GM23248 (cell line): ENCODE measurements around the gene KIAA2012. TPM values are rescaled to one million over a fixed set of nuclear protein-coding genes. Genes with fewer than 3 reads are reported as not detected.

Experiments
- DNase-seq: peaks from one replicate; pipeline ENCODE4 v3.0.0-alpha.2; 2015
- H2AFZ ChIP-seq: fragments of 200-600 bp; sonication (generic); 2 replicates; pipeline ENCODE4 v1.6.1; 2016; ENCODE audit warnings: antibody characterized with exemption
- H3F3A ChIP-seq: fragments of 200-600 bp; sonication (generic); 2 replicates; pipeline ENCODE4 v1.6.1; 2016; ENCODE audit warnings: mild to moderate bottlenecking, antibody characterized with exemption, mixed run types; ENCODE audit not compliant: insufficient read depth
- H3K27ac ChIP-seq: fragments of 200-600 bp; sonication (generic); 2 replicates; pipeline ENCODE4 v1.5.1; 2016; ENCODE audit warnings: mild to moderate bottlenecking
- H3K27me3 ChIP-seq: fragments of 200-600 bp; sonication (generic); replicated peaks from 2 replicates; pipeline ENCODE4 v1.6.1; 2016; ENCODE audit warnings: mild to moderate bottlenecking; ENCODE audit not compliant: insufficient read depth
- H3K36me3 ChIP-seq: fragments of 200-600 bp; sonication (generic); 2 replicates; pipeline ENCODE4 v1.6.1; 2016; ENCODE audit warnings: low read depth, mild to moderate bottlenecking
- H3K4me1 ChIP-seq: fragments of 200-600 bp; sonication (generic); 2 replicates; pipeline ENCODE4 v1.6.1; 2016; ENCODE audit warnings: mild to moderate bottlenecking; ENCODE audit not compliant: insufficient read depth
- H3K4me2 ChIP-seq: fragments of 200-600 bp; sonication (generic); one replicate; pipeline ENCODE4 v1.6.1; 2016; ENCODE audit warnings: mild to moderate bottlenecking; ENCODE audit not compliant: unreplicated experiment
- H3K4me3 ChIP-seq: fragments of 200-600 bp; sonication (generic); 2 replicates; pipeline ENCODE4 v1.5.1; 2016; ENCODE audit warnings: mild to moderate bottlenecking
- H3K79me2 ChIP-seq: fragments of 200-600 bp; sonication (generic); 2 replicates; pipeline ENCODE4 v1.6.1; 2016; ENCODE audit warnings: mild to moderate bottlenecking; ENCODE audit not compliant: insufficient read depth
- H3K9ac ChIP-seq: fragments of 200-600 bp; sonication (generic); 2 replicates; pipeline ENCODE4 v1.6.1; 2016; ENCODE audit warnings: mild to moderate bottlenecking
- H3K9me2 ChIP-seq: fragments of 200-600 bp; sonication (generic); 2 replicates; pipeline ENCODE4 v1.6.1; 2016; ENCODE audit warnings: mixed run types, mild to moderate bottlenecking, moderate library complexity; ENCODE audit not compliant: insufficient read depth
- H3K9me3 ChIP-seq: fragments of 200-600 bp; sonication (generic); one replicate; pipeline ENCODE4 v1.6.1; 2017; ENCODE audit warnings: low read depth
- H4K20me1 ChIP-seq: fragments of 200-600 bp; sonication (generic); 2 replicates; pipeline ENCODE4 v1.6.0; 2016; ENCODE audit not compliant: insufficient read depth
- EZH2 ChIP-seq: fragments of 200-600 bp; sonication (generic); IDR thresholded peaks from 2 replicates; pipeline ENCODE4 v1.6.1; 2018; ENCODE audit warnings: antibody characterized with exemption, mild to moderate bottlenecking; ENCODE audit not compliant: insufficient read depth, poor library complexity, severe bottlenecking
- EZH2phosphoT487 ChIP-seq: fragments of 200-600 bp; sonication (generic); IDR thresholded peaks from 2 replicates; pipeline ENCODE4 v1.6.1; 2018; ENCODE audit warnings: antibody characterized with exemption, moderate library complexity, mild to moderate bottlenecking, low read depth; ENCODE audit not compliant: insufficient read depth
- WGBS, 2 experiments: methylation state at CpG; one replicate each; pipeline ENCODE4 v1.1.6; 2015 to 2017; ENCODE audit warnings: low lambda C conversion rate in 2 of 2, low coverage in 1 of 2; ENCODE audit errors: missing lambda C conversion rate in 2 of 2; 5-methylcytosine and 5-hydroxymethylcytosine counted together
- in situ Hi-C: fragments of 300-500 bp; cut with MboI; formaldehyde crosslinking; loops from 2 replicates; pipeline ENCODE4 v1.15.0; 2020
- polyA plus RNA-seq: library from polyadenylated mRNA; unstranded; fragments of >200 nt; fragmentation: Nextera tagmentation; extraction: Ambion mirVana; gene quantifications from 2 replicates; pipeline ENCODE4 v1.2.1, GENCODE V29; 2016
- total RNA-seq: library from RNA; depleted of rRNA; stranded (reverse); fragments of >200 nt; shearing (Covaris generic); gene quantifications from 2 replicates; pipeline ENCODE4 v1.2.3, GENCODE V29; 2014

The KIAA2012 gene
- total and polyA plus RNA-seq, 2 experiments from 2014 or later: 0.18 TPM; not detected in 1

DNA sequence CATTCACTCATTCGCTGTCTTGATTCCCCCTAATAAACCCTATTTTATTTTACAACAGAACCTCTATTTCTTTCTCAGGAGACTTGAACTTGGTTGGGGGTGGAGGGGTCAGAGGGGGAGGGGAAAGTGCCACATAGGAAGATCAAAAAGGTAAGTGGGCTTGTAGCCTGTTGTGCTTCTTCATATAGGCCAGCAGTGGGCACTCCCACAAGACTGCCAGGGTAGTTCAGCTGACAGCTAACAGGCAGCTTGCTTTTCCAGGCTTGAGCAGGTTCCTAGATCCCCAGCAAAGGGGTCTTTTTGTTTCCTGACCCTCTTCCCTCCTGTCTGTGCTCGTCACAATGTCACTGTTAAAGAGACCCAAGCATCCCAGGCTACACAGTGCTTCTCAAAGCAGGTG is 829 bp upstream of the KIAA2012 start:
- H3K4me2 ChIP-seq: no peak overlapping the region
- no peak overlapping the region for H3K4me3 ChIP-seq
- H3K79me2 ChIP-seq: no peaks in the 10 kb centered on the region
- in situ Hi-C loops: no loop called here
- no peaks in the 10 kb centered on the region for H3K9me3 ChIP-seq
- WGBS, 2 experiments: 62 to 82% methylated on average over 2 of the region's 2 CpGs
- TF ChIP-seq EZH2phosphoT487 (no peak), EZH2 (no peak)
- no peaks in the 10 kb centered on the region for H3K36me3 ChIP-seq
- no peaks in the 10 kb centered on the region for H3K4me1 ChIP-seq
- H3K27me3 ChIP-seq: no peaks in the 10 kb centered on the region
- H2AFZ ChIP-seq: no peak overlapping the region
- H4K20me1 ChIP-seq: no peaks in the 10 kb centered on the region
- no peak overlapping the region for H3K27ac ChIP-seq
- H3F3A ChIP-seq: no peaks in the 10 kb centered on the region
- H3K9ac ChIP-seq: no peak overlapping the region
- H3K9me2 ChIP-seq: no peaks in the 10 kb centered on the region
- no peak for DNase-seq

DNA sequence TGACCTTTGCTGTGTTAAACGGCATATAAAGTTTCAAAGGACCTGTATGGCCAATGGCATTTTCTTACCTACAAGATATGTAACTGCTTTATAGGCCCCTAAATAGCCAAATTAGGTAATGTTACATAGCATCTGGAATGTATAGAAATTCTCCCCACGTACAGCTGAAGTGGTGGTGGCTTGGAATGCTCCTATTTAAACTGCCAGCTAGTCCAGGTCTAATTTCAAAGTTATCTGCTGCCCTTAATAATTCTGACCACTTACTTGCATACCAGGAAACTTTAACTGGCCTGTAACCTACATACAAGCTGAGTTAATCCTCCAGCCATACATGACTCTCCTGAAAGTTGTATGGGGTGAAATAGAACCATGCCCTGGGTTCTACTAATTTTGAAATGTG is 1.3 kb downstream of the KIAA2012 start:
- Histone ChIP-seq H3K36me3 (no peaks in the 10 kb centered on the region), H3K4me1 (no peaks in the 10 kb centered on the region), H3K27ac (no peak overlapping the region), H3K27me3 (no peaks in the 10 kb centered on the region), H3K9me2 (no peaks in the 10 kb centered on the region), H3K9me3 (no peaks in the 10 kb centered on the region), H3K4me2 (no peak overlapping the region), H2AFZ (no peak overlapping the region), H3F3A (no peaks in the 10 kb centered on the region), H3K4me3 (no peak overlapping the region), H3K79me2 (no peaks in the 10 kb centered on the region), H3K9ac (no peak overlapping the region), H4K20me1 (no peaks in the 10 kb centered on the region)
- in situ Hi-C loops: no loop called here
- TF ChIP-seq EZH2 (no peak), EZH2phosphoT487 (no peak)
- 82 to 89% methylated on average over 2 of the region's 2 CpGs for WGBS, 2 experiments
- DNase-seq: no peak

- no peaks in the 10 kb centered on the region for H3K9me2 ChIP-seq
- H3F3A ChIP-seq: no peaks in the 10 kb centered on the region
- 85 to 89% methylated on average over 5 of the region's 5 CpGs for WGBS, 2 experiments
- no peaks in the 10 kb centered on the region for H3K27me3 ChIP-seq
- no peak for DNase-seq
- H3K36me3 ChIP-seq: no peaks in the 10 kb centered on the region
- in situ Hi-C loops: no loop called here
- no peaks in the 10 kb centered on the region for H3K9me3 ChIP-seq
- no peak overlapping the region for H3K9ac ChIP-seq
- no peaks in the 10 kb centered on the region for H3K79me2 ChIP-seq
- no peak overlapping the region for H3K4me2 ChIP-seq
- H4K20me1 ChIP-seq: no peaks in the 10 kb centered on the region
- H2AFZ ChIP-seq: no peak overlapping the region
- H3K4me3 ChIP-seq: no peak overlapping the region
- no peak for TF ChIP-seq EZH2phosphoT487
- TF ChIP-seq EZH2: no peak
- H3K27ac ChIP-seq: no peak overlapping the region
- H3K4me1 ChIP-seq: no peaks in the 10 kb centered on the region
Observed at GRCh38 chr2:202079310-202079709, 6.3 kb downstream of the KIAA2012 start.

- no peaks in the 10 kb centered on the region for H3K79me2 ChIP-seq
- H3K9me2 ChIP-seq: no peaks in the 10 kb centered on the region
- no peak overlapping the region for H2AFZ ChIP-seq
- H3K4me2 ChIP-seq: no peak overlapping the region
- no peaks in the 10 kb centered on the region for H3K4me1 ChIP-seq
- H3F3A ChIP-seq: no peaks in the 10 kb centered on the region
- no peak for TF ChIP-seq EZH2
- no peak for TF ChIP-seq EZH2phosphoT487
- WGBS, 2 experiments: 34 to 36% methylated on average over 6 of the region's 6 CpGs
- H3K27ac ChIP-seq: no peak overlapping the region
- H3K4me3 ChIP-seq: no peak overlapping the region
- H4K20me1 ChIP-seq: no peaks in the 10 kb centered on the region
- in situ Hi-C loops: no loop called here
- H3K27me3 ChIP-seq: no peaks in the 10 kb centered on the region
- H3K9ac ChIP-seq: no peak overlapping the region
- no peaks in the 10 kb centered on the region for H3K9me3 ChIP-seq
- DNase-seq: peak; percentile 18
- H3K36me3 ChIP-seq: no peaks in the 10 kb centered on the region
Observed at GRCh38 chr2:202084265-202084664, 11.2 kb downstream of the KIAA2012 start.

DNA sequence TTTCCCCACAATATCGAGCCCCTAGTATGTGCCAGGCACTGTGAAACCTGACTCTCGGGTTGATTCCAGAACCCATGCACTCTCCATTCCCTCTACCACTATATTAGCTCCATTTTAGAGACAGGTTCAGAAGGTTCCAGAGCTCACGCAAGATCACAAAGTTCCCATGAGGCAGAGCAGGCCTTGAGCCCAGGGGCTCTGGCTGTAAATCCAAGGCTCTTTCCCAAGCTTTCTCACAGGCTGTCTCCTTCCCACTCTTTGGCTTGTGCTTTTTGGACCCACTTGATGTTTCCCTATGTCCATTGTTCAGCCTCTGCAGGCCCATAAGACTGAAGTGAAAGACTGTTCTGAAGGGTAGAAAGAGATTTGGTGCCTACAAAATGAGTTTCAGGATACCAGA is 15.7 kb downstream of the KIAA2012 start:
- WGBS, 2 experiments: 67 to 71% methylated on average over 3 of the region's 3 CpGs
- no peak overlapping the region for H3K27ac ChIP-seq
- H2AFZ ChIP-seq: no peak overlapping the region
- H3K79me2 ChIP-seq: no peaks in the 10 kb centered on the region
- H3K27me3 ChIP-seq: no peaks in the 10 kb centered on the region; the same call in 1 of the 2 replicates
- H3K4me3 ChIP-seq: no peak overlapping the region
- no peaks in the 10 kb centered on the region for H3K9me2 ChIP-seq
- no peaks in the 10 kb centered on the region for H3F3A ChIP-seq
- H3K9ac ChIP-seq: no peak overlapping the region
- TF ChIP-seq EZH2 (no peak), EZH2phosphoT487 (no peak)
- no peak overlapping the region for H3K4me2 ChIP-seq
- in situ Hi-C loops: no loop called here
- H3K4me1 ChIP-seq: no peaks in the 10 kb centered on the region
- no peak for DNase-seq
- H4K20me1 ChIP-seq: no peaks in the 10 kb centered on the region
- H3K36me3 ChIP-seq: no peaks in the 10 kb centered on the region
- H3K9me3 ChIP-seq: no peaks in the 10 kb centered on the region
